ENCODE measurements around the gene KRT40.

The KRT40 gene

GRCh38 chr17:40950176-40950575 lies 34.0 kb downstream of the KRT40 start:
- no peak for DNase-seq

- DNase-seq, result no peak
Observed at GRCh38 chr17:40949418-40949817, 34.7 kb downstream of the KRT40 start.

DNA sequence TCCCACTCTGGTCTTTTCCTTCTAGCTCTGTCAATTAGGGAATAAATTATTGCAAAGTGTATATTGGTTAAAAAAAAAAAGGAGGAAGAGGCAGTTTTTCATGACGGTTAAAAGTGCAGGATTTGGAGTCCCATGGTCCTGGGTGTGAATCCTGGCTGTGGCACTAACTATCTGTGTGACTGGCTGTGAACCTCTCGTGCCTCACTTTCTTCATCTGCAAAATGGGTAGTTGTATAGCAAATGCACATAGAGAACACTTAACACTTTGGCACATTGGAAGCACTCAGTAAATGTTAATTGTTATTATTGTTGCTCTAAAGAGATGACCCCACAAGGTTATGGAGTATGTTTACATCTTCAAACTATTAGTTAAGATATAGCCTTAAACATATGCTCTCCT lies 36.2 kb downstream of the KRT40 start:
- DNase-seq, result no peak

DNA sequence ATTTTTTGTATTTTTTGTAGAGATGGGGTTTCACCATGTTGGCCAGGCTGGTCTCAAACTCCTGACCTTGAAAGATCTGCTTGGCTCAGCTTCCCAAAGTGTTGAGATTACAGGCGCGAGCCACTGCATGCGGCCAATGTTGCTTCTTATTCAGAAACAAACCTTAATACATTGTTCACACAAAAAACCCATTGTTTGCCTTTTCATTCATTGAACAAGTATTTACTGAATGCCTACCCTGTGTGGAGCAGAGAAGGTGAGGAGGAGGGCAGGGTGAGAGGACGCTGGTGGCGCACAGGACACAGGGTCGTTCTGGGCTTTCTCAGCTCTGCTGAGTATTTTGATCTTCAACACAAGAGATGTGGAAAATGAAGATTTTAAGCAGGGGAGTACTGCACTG lies 38.7 kb downstream of the KRT40 start:
- DNase-seq, result no peak

GRCh38 chr17:40944531-40944930 lies 39.6 kb downstream of the KRT40 start:
- DNase-seq, result no peak

DNA sequence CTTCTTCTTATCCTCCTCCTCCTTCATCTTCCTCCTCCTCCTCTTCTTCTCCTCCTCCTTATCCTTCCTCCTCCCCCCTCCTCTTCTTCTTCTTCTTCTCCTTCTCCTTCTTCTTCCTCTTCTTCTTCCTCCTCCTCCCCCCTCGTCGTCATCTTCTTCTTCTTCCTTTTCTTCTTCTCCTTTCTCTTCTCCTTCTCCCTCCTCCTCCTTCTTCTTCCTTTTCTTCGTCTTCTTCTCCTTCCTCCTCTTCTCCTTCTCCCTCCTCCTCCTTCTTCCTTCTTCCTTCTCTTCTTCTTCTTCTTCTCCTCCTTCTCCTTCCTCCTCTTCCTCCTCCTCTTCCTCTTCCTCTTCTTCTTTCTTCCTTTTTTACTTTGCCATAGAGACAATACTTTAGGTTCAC lies 41.6 kb downstream of the KRT40 start:
- no peak for DNase-seq

GRCh38 chr17:40940266-40940665 lies 43.9 kb downstream of the KRT40 start:
- DNase-seq, result no peak

DNA sequence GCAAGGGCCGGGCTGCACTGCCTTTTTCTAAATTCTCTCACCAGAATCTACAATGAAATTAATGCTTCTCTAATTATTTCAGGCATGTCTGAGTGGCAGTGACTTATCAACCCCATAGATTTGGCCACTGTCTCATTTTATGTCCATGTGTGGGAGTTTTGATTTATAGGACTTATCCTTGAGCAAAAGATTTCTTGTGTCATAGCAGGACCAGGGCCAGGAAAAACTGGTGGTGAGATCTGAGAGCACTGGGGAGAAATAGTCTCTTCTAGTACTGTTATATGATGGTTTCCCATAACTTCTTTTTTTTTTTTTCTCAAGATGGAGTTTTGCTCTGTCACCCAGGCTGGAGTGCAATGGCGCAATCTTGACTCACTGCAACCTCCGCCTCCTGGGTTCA lies 45.1 kb downstream of the KRT40 start:
- no peak for DNase-seq

DNA sequence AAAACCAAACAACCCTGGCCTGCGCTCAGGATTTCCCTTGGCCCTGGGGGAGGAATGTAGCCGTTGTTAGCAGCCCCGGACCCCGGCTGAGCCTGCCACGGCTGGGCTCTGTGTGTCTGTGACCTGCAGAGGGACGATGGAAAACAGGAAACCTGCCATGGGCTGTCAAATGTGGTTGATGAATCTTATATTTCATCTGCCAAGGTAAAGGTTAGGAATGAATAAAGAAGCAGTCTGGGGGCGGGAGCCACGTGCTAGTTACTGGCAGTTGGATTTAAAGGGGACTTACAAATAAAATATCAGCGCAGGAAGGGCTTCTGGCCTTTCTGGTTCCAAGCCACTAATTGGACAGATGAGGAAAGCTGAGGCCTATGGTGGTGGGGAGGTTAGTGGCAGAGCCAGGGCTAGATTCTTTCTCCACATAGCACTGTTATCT lies 46.7 kb downstream of the KRT40 start, which contains the start of gene KRT23:
Gene KRT23, minus strand, starts transcription at position 263 of the 436 bp plus-strand sequence. CDS start 1,043 bp downstream, outside the sequence.
- no peak for DNase-seq

DNA sequence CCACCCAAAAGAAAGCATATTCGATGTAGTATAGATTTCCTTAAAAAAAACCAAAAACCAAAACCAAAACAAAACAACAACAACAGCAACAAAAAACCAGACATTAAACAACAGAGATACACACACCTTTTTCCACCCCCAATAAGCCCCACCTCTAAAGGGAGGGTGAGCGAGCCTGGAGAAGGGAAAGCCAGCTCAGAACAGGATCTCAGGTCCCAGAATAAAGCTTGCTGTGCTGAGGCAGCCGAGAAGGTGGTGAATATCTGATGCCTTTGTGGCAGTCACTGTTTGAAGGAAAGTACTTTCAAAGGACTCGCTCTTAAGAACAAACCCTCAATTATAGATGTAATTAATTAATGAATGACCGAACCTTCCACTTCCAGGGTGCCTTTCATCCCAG lies 47.1 kb downstream of the KRT40 start:
- no peak for DNase-seq

- DNase-seq, result no peak
Observed at GRCh38 chr17:40936437-40936971, 47.6 kb downstream of the KRT40 start.

GRCh38 chr17:40935624-40936023 lies 48.5 kb downstream of the KRT40 start:
- no peak for DNase-seq

DNA sequence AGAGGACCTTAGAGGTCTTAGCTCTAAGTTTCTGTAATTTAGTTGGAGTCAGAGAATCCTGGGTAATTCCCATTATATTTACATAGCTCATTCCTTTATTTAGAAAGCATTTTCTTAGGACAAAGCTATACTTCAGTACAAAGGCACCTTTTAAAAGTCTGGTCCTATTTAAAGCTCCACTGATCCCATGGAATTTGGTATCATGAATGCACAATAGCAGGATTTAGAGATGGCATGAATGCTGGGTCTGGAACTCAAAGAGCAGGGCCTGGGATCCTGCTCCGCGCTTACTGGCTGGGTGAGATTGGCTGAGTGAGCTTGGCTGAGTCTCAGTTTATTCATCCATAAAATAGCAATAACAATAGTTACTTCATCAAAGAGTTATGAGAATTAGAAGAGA lies 51.5 kb downstream of the KRT40 start:
- DNase-seq, result no peak

DNA sequence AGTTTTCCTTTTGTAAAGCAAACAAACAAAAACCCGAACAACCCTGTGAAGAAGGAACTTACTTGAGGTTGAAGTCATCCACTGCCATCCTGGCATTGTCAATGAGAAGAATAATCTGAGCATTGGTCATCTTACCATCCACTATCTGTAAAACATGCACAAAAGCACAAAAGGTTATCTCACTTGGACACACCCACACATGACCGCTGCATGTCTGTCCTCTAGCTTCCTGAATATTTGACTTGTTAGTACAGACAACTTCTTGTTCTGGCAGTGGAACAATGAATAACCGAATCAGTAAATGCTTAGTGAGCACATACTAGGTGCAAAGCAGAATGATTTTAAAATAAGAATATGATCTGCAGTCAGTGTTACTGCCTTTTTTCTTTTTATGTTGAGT lies 52.8 kb downstream of the KRT40 start:
- DNase-seq, result no peak

Measured in stimulated activated CD4-positive, alpha-beta T cell treated with anti-CD3 and anti-CD28 coated beads, Interleukin-4, amount 100 ng/mL, for 4 hours (primary cell).